ENCODE measurements around the gene TTLL7.

DNA sequence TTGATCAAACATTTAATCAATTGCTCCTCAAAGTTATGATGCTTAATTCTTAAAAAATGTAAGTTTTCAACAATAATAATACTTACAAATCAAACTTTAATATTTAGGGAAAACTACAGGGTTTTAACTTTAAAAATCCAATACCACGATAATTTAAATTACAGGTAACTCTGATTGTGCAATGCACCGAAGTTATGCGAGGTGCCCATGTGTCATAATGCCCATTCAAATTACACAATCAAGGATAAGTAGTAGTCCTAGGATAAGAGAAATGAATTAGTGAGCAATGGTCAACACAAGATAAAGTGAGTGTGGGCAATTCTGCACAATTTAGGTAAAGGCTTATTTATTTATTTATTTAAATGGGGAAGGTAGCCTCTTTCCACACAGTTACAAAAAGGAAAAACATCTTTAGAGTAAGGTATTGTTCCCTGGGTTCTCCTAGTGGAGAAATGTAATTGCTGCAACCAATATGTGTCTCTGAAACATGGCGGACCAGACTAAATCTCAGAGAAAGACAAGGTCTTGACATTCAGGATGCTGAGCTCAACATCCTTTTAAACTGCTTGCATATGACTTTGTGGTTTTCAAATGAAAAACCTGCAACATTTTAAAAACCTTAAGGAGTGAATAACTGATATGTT, 164.2 kb downstream of the TTLL7 start:
- TF ChIP-seq, protein P1, sequence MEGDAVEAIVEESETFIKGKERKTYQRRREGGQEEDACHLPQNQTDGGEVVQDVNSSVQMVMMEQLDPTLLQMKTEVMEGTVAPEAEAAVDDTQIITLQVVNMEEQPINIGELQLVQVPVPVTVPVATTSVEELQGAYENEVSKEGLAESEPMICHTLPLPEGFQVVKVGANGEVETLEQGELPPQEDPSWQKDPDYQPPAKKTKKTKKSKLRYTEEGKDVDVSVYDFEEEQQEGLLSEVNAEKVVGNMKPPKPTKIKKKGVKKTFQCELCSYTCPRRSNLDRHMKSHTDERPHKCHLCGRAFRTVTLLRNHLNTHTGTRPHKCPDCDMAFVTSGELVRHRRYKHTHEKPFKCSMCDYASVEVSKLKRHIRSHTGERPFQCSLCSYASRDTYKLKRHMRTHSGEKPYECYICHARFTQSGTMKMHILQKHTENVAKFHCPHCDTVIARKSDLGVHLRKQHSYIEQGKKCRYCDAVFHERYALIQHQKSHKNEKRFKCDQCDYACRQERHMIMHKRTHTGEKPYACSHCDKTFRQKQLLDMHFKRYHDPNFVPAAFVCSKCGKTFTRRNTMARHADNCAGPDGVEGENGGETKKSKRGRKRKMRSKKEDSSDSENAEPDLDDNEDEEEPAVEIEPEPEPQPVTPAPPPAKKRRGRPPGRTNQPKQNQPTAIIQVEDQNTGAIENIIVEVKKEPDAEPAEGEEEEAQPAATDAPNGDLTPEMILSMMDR (IDR thresholded peaks at IDR 0.05): no peak
- TF ChIP-seq POLR2AphosphoS5 (IDR thresholded peaks at IDR 0.05): no peak
